D721Med (cell line): ENCODE measurements around the gene PRXL2A.

ENCODE experiments used
- DNase-seq: peaks from one replicate; pipeline ENCODE4 v3.0.0; 2011; ENCODE audit warnings: low spot score; ENCODE audit not compliant: insufficient read length
- FAIRE-seq: peaks from 2 replicates; lab custom pipeline; 2011; peaks lifted over from hg19 to GRCh38; lab: Jason Lieb, UNC
- TF ChIP-seq, protein P1 (sequence below): IDR thresholded peaks from 2 replicates; pipeline ENCODE4 v1.5.1; 2012; ENCODE audit warnings: mild to moderate bottlenecking, control low read depth; ENCODE audit not compliant: insufficient read depth; ENCODE audit errors: missing control alignments

Gene PRXL2A

DNA sequence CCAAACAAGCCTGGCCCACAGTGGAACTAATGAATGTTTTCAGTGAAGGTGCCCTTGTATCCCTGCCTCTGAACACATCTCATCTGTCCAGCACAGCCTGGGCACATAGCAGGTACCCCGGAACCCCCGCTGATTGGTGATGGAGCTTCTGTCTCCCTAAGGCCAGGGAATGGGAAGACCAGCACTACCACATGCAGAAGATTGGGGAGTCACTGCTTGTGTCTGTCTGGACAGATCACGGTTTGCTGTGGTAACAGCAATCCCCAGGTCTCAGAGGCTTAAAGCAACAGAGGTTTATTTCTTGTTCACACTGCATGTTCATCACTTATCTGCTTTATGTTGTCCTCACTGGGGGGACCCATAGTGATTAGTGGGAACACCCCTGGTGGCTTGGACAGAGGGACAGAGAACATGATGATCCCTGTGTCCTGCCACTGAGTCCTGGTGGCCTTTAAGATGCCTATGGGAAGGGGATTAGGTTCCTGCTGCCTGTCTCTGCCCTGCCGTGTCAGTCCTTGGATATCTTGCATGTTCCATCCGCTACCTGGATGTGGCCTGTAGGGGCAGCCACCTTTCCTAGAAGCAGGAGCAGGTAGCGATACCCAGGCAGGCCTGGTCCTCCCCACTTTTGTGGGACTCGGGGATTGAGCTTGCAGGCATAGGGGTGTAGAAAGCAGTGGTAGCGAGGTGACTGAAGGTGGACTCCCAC, 49.4 kb downstream of the PRXL2A start:
- TF ChIP-seq, protein P1, sequence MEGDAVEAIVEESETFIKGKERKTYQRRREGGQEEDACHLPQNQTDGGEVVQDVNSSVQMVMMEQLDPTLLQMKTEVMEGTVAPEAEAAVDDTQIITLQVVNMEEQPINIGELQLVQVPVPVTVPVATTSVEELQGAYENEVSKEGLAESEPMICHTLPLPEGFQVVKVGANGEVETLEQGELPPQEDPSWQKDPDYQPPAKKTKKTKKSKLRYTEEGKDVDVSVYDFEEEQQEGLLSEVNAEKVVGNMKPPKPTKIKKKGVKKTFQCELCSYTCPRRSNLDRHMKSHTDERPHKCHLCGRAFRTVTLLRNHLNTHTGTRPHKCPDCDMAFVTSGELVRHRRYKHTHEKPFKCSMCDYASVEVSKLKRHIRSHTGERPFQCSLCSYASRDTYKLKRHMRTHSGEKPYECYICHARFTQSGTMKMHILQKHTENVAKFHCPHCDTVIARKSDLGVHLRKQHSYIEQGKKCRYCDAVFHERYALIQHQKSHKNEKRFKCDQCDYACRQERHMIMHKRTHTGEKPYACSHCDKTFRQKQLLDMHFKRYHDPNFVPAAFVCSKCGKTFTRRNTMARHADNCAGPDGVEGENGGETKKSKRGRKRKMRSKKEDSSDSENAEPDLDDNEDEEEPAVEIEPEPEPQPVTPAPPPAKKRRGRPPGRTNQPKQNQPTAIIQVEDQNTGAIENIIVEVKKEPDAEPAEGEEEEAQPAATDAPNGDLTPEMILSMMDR: no peak
- DNase-seq: no peak
- FAIRE-seq: no peak

DNA sequence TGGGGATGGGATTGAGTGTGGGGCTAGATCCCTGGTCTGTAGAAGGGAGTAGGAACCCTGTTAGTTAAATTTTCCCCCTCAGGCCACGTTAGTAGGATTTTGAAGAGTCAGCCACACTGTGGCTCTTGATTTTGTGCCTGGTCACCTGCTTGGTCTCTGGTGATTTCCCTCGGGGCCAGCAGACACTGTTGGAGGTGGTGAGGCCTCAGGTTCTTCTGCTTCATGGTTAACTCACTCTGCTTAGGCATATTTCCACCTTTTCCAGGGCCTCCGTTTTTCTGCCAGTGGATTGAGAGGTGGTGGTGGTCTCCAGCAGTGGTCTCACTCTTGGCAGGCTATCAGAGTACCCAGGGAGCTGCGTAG, 49.9 kb downstream of the PRXL2A start:
- TF ChIP-seq, protein P1: no peak
- DNase-seq: no peak
- no peak for FAIRE-seq

DNA sequence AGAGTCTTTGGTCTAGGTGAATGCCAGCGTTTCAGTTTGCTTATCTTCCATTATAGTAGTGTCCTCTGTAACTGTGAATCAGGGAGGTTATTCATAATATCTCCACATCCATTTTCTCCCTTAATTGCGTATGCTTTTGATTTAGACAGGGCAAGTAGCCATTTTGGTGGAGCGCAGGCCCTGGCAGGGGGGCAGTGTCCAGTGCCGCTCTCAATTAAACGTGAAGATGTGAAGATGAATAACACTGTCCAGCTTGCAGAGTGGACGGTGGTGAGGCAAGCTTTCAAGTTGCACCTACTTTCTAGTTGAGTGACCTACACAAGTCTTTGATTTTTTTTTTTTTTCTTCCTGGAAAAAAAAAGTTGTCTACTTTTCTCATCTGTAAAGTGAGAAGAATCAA, 50.3 kb downstream of the PRXL2A start:
- TF ChIP-seq, protein P1: no peak
- FAIRE-seq (no peak), DNase-seq (no peak)

DNA sequence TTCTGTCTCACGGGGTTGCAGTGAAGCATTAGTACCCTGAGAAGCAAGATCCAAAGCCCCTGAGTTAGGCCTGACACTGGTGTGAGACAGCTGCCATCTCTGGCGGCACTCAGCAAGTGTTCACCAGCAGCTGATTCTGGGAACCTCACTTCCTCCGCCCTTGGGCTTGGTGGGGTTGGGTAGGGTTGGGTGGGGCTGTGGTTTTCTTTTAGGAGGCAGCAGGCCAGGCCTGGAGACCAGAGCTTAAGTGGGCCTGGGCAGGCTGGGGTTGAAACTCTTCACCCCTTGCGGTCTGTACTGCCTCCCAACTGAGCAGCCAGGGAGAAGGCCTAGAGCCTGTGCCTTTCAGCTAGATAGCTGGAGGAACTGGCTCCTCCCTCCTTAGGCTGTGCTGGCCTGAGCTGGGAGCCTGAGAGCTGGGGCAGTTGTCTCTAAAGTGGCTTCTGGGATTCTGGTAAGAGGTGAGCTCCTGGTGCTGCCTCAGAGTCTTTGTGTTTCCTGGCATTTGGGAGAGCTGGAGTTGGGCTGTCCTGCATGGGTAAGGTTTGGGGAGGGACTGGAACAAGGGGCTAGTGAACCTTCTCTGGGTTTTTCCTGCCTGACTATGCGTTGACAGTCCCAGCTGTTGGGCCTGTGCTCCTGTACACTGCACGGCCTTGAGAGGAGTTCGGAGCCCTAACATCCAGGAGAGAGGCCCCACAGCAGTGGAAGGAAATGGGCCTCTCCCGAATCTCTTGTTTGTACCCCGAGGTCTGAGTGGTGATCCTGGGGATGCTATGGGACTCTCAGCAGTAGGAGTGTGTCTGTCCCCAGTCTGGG, 50.9 kb downstream of the PRXL2A start:
- DNase-seq (no peak), FAIRE-seq (no peak)
- TF ChIP-seq, protein P1: no peak

DNA sequence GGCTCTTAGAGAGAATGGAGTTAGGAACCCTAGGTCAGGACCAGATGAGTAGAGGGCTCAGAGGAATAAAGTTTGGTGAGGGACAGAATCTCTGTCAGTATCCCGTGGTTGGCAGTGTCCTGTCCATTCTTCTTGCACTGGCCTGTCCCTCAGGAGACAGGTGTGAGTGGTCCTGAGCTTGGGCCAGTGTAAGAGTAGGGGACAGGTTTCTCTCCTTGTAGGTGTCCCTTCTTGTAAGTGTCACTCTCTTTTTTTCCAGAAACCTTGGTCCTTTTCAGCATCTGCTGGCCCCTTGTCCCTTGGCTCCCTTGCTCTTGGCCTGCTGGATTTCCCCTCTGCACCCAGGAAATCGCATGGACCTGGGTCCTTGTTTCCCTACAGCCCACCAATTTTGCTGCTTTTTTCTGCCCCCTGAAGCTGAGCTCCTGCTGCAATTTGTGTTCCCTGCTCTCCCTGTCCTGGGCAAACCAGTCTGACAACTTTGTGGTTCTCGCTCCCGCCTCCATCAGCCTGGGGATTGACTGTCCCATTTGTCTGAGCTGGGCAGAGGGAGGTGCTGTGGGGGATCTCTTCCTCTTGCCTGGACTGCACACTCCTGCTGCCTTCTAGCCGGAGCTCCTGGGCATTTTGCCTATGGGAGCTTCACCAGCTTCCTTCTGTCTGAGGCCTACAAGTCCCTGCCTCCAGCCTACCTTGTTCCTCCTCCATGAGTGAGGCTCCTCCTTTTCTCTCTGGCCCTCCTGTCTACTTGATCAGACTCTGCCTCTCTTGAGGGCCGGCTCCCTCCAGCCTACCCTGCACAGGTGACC, 52.3 kb downstream of the PRXL2A start:
- TF ChIP-seq, protein P1: no peak
- DNase-seq (no peak), FAIRE-seq (no peak)

DNA sequence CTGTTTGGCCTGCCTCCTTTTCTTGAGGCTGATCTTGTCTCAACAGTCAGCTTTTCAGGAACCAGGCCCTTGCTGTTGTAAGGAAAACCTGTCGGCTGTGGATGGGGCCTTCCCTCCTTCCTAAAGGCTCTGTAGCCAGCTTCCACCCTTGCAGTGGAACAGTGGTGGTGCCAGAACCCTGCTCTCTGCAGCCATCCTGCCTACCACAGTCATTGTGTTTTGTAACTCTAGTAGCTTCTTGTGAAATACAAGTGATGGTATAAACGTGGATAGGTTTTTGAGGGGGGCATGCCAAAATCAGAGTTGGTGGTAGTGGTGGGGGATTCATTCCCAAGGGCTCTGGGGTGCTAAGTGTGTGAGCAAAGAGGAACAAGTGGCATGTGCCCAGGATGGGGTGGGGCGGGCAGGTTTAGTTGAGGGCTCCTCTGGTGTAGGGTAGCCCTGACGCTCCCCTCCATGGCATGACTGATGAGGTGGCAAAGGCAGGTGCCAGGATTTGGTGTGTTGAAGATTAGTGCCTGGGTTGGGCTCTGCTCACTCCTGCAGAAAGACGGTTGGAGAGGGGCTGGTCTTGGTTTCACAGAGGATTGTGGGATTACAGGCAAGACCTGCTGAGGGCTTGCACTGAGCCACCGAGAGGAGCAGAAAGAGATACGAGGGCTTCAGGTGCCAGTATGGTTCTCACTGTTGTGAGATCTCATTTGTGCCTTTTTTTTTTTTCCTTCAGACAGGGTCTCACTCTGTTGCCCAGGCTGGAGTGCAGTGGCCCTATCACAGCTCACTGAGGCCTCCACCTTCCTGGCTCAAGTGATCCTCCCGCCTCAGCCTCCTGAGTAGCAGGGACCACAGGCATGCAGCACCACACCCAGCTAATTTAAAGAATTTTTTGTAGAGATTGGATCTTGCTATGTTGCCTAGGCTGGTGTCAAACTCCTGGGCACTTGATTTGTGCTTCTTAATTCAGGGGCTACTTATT, 53.1 kb downstream of the PRXL2A start:
- FAIRE-seq: no peak
- DNase-seq: no peak
- TF ChIP-seq, protein P1: no peak
